ENCODE data around the gene OPRD1.

Gene OPRD1

DNA sequence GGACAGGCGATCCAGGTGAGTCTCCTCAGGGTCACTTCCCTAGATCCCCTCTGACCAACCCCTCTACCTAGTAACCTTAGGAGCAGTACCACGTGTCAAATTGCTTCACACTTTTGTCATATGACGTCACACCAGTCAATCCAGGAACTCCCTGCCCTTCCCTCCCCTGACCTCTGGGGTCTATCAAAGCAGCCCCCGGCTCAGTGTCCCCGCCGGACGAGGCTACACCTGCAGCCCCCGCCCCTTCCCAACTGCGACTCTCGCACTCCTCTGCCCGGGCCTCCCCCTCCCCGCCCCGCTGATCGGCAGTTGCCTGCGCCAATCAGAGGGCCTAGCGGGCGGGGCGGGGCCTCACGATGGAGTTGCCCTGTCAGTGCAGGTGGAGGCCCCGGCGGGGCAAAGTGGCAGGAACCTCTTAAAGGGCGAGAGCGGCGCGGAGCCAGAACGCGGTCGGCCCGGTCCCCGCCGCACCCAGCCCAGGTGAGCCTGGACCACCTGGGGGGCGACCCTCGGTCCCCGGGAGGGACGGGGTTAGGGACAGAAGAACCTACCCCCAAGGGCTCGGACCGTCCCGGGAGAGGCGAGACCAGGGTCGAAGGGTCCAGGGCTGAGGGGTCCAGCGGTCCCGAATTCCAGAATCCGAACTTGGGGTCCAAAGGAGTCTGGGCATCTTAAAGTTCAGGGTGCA, 74.9 kb downstream of the OPRD1 start:
- DNase-seq: peak; percentile 90 to 93

- DNase-seq: peak; percentile 72 to 77
Measured at GRCh38 chr1:28887419-28887834, 75.5 kb downstream of the OPRD1 start.

DNA sequence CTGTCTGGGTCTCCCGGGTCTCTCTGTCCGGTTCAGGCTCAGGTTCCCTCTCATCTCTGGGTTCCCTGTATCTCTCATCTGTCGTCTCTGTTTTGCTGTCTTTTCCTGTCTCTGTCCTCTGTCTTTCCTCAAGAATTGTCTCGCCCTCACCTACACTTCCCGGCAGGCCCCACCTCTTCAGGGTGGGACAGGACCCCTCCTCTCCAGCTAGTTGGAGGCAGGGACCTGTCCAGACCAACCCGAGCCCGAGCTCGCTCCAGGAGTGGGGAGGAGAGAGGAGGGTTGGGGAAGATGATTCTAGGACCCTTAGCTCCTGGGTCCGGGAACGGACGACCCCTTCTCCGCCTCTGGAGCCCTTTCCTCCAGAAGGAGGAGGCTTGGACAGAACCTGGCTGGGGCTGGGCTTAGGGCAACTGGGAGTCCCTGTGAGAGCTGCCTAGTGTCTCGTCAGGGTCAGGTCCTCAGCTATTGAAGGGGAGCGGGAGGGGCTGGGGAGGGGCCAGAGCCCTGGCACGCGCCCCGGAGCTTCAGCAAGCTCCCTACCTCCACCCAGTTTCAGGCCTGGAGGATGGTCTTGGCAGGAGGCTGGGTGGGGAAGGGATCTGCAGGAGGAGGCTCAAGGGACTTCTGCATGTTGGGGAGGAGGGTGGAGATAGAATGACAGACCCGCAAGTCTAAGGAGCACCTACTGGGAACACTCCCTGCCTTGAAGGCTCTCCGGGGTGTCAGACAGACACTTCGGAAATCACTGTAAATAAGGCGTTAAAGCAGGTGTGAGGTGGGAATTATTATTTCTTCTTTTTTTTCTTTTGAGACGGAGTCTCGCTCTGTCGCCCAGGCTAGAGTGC, 76.1 kb downstream of the OPRD1 start:
- DNase-seq: no peak

GRCh38 chr1:28888915-28889314, 76.9 kb downstream of the OPRD1 start:
- no peak for DNase-seq

- no peak for DNase-seq
Measured at GRCh38 chr1:28889357-28889756, 77.4 kb downstream of the OPRD1 start.

DNA sequence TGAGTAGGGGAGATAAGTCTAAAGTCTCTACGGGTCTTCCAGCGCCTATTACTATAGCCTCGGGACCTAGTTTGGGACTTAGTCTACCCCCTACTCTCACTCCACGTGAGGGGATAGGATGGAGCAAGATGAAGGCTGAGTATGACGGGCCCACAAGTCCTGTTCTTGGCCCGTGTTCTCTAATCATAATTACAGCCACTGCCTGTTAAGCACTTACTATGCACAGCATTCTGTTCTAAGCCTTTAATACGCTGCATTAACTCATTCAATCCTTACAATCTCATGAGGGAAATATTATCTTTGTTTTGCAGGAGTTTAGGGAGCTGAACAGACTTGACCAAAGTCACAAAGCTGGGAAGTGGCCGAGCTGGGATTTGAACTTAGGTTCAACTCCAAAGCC, 78.5 kb downstream of the OPRD1 start:
- DNase-seq: no peak

DNA sequence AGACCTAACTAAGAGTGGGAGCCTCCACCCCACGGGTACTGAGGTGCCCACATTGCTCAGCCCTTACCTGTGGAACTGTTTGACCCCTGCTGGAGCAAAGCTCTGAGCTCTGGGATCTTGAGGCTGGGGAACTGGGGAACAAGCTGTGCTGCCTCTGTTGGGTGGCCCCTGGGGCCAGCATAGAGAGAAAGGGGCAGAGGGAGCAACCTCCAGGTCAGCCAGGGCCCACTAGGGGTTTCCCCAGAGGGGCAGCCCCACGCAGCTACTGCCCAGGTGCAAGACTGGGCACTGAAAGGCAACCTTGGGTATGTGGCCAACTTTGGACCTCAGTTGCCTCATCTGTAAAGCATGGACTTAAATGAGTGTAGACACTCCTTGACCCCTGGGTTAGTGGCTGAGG, 78.9 kb downstream of the OPRD1 start:
- no peak for DNase-seq

DNA sequence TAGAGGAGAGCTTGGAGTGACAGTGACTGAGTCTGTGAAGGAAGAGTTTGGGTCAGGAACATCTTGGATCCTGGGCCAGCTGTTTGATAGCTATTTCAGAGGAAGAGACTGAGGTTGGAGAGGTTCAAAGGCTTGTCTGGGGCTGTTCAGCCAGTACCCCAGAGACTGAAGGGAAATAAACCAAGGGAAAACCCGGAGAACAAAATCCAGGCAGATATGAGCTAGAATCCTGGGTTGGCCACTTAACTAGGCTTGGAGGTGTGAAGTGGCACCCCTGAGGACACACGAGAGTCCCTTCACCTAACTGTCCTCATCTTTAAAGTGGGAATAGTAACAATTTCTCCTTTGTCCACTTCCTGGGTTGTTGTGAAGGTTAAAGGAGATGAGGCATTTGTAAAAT, 79.3 kb downstream of the OPRD1 start:
- no peak for DNase-seq

DNA sequence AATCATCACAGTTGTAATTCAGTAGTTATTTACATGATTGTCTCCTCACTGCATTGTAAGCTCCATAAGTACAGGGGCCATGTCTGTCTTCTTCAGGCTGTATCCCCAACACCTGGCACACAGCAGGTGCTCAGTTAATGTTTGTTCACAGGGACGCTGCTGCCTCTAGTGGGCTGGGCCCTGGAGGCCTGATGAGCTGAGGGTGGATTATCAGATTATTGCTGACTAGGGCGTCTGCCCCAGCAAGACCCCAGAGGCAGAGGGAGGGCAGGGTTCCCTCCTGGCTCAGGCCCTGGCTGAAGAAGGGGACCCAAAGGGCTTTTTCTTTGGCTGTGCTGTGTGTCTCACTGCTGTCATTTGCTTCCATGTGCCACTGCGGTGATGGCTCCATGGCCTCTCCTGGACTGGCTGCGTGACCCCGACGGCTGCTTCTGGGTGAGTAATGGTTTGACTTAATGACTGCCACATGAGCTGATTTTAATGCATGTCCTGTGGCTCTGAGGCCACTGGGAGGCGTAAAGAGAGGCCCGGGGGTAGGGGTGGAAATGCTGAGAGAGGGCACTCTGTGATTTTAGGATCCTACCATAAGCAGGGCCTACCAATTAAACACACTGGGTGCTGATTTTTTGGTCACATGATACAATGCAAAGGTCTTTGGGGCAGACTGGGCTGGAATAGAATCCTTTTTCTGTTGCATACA, 81.6 kb downstream of the OPRD1 start:
- DNase-seq: peak in 1 of 2 donors; percentile 47

- no peak for DNase-seq
Measured at GRCh38 chr1:28894785-28895184, 82.8 kb downstream of the OPRD1 start.

- DNase-seq: no peak
Measured at GRCh38 chr1:28895896-28896608, 84.1 kb downstream of the OPRD1 start.

GRCh38 chr1:28896609-28896986, 84.6 kb downstream of the OPRD1 start:
- no peak for DNase-seq

DNA sequence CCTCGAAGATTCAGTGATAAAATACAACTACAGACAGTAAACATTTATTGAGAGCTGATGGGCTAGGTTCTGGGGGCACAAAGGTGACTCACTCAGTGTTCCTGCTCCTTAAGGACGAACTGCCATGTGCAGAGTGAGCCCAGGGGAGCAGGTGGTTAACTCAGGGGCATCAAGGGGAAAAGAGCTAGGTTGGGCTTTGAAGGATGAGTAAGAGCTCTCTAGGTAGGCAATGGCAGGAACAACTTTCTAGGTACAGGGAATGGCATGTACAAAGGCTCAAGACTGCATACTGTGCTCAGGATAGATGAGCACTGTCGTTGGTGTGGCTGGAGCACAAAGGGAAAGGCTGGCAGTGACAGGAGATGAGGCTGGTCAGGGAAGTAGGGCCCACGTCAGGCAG, 85.8 kb downstream of the OPRD1 start:
- DNase-seq: no peak

DNA sequence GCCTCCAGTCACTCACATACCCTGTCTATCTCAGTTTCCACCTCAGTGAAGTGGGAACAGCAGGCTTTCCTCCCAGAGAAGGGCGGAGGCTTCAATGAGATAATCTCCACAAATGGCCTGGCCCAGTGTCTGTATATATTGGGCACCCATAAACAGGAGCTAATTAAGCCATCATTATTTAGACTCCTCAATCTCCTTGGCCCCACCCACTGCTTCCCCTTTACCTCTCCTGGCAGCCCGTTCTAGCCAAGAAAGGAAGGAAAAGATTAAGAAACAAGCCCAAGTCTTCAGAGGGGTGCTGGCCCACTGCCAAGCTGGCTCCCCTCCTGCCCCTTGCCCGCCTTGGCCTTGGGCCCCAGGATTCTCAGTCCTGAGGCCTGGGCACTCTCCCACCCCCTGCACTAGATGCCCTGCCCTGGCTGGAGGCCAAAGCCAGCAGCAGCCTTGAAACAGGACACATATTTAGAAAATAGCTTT, 86.5 kb downstream of the OPRD1 start:
- no peak for DNase-seq

GRCh38 chr1:28899267-28899666, 87.3 kb downstream of the OPRD1 start:
- no peak for DNase-seq

DNA sequence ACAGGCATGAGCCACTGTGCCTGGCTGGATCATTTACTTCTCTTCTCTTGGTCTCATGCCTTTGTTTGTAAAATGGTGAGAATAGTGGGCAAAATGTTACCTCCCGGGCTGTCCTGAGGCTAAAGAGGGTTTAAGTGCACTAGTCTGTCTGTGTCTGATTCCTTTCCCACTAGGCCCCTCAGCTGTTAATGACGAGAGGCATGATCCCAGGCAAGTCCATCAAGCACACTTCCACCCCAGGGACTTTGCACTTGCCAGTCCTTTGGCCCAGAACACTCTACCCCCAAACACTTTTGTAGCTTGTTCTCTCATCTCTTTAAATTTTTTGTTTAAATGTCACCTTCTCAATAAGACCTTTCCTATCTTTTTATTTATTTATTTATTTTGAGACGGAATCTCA, 88.6 kb downstream of the OPRD1 start:
- no peak for DNase-seq

GRCh38 chr1:28902738-28903137, 90.8 kb downstream of the OPRD1 start:
- no peak for DNase-seq

DNA sequence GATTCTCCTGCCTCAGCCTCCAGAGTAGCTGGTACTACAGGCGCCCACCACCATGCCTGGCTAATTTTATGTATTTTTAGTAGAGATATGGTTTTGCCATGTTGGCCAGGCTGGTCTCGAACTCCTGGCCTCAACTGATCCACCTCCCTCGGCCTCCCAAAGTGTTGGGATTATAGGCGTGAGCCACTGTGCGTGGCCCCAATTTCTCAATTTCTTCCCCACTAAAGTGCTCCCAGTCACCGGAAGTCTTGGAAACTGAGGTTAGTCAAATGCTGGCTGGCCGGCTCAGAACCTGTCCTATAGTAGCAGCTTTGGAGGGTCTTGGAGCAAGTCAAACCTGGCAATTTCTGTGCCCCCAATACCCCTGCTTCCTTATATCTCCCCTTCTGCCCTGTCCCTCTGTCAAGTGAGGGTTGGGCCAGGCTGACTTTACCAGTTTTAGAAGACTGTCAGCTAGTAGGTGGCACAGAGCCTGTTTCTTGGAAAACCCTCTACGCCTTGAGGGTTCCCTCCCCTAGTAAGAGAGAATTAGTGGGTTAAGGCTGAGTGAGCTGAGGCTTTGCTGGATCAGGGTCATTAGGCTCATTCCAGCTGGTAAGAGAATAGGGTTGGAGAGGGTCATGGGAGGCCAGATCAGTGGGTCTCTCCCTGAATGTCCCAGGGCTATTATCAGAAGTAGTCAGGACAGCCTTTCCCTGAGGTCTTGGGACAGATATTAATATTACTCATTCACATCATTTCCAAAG, 94.1 kb downstream of the OPRD1 start:
- no peak for DNase-seq

GRCh38 chr1:28909198-28909597, 97.2 kb downstream of the OPRD1 start:
- no peak for DNase-seq

DNA sequence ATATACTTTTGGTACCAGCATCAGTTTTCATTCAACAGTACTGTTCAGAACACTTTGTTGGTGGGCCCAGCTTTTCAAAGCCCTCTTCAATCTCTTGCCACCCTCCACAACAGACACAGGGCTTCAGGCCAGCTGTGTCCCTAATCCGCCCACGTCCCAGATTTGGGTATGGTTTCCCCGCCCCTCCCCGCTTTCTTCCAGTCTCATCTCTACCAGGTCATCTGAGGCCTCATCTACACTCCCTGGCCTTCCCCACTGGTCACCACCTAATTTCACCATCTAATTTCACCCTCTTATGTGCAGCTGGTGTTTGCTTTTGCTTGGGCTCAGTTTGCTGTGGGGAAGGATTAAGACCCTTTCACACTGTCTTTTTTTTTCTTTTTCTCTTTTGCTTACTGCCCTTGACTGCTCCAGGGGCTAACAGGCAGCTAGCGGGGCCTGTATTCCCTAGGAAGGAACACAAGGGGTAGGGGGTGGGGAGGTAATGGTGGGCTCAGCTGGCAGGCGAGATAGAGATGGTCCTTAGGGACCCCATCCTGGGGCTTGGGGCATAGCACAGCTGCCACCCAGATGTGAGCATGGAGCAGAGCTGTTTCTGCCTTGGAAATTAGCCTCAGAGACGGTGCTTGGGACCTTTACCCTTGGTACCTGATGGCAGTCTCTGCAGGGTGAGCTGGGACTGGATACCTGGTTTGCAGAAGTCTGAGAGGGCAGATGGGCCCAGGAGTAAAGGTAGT, 98.6 kb downstream of the OPRD1 start:
- DNase-seq: no peak

- no peak for DNase-seq
Measured at GRCh38 chr1:28913786-28914227, 101.8 kb downstream of the OPRD1 start.
